GM19324 (cell line): Measurements from ENCODE around the gene CGREF1.
"Not testable (repeated sequence)": the region's sequence is repeated elsewhere in the genome, so short reads cannot be mapped to it uniquely, and the experiment has no call there.

ENCODE experiments used
- ATAC-seq: cut with Tn5 transposase; IDR thresholded peaks from one replicate; pipeline ENCODE4 v1.9.1; 2021; ENCODE audit warnings: mild to moderate bottlenecking, moderate library complexity; ENCODE audit not compliant: unreplicated experiment, low FRiP score

CGREF1 gene

GRCh38 chr2:27077231-27077630 is 41.7 kb downstream of the CGREF1 start:
- no peak for ATAC-seq

GRCh38 chr2:27076323-27076722 is 42.6 kb downstream of the CGREF1 start:
- ATAC-seq, result no peak

GRCh38 chr2:27075566-27075871 is 43.4 kb downstream of the CGREF1 start:
- ATAC-seq, result not testable (repeated sequence)

- ATAC-seq, result no peak
These were observed 44.0 kb downstream of the CGREF1 start for GRCh38 chr2:27074738-27075565.

GRCh38 chr2:27073782-27074181 is 45.1 kb downstream of the CGREF1 start:
- ATAC-seq, result no peak

- no peak for ATAC-seq
These were observed 46.0 kb downstream of the CGREF1 start for GRCh38 chr2:27072920-27073319.

- ATAC-seq, result no peak
These were observed 46.7 kb downstream of the CGREF1 start for GRCh38 chr2:27071990-27072830.

GRCh38 chr2:27071277-27071989 is 47.5 kb downstream of the CGREF1 start, which contains the start of gene OST4:
Gene OST4 (minus strand): TSS chr2:27071654.
- ATAC-seq, result peak; percentile 87

GRCh38 chr2:27070653-27071276 is 48.2 kb downstream of the CGREF1 start:
- ATAC-seq, result no peak

- ATAC-seq, result no peak
These were observed 48.8 kb downstream of the CGREF1 start for GRCh38 chr2:27069961-27070618.

- ATAC-seq, result no peak
These were observed 49.5 kb downstream of the CGREF1 start for GRCh38 chr2:27069436-27069835.

- no peak for ATAC-seq
These were observed 51.5 kb downstream of the CGREF1 start for GRCh38 chr2:27067385-27067784.

- ATAC-seq, result no peak
These were observed 53.8 kb downstream of the CGREF1 start for GRCh38 chr2:27065128-27065527.

- no peak for ATAC-seq
These were observed 58.6 kb downstream of the CGREF1 start for GRCh38 chr2:27060323-27060722.

- ATAC-seq, result no peak
These were observed 59.6 kb downstream of the CGREF1 start for GRCh38 chr2:27059141-27059820.

- ATAC-seq, result no peak
These were observed 60.7 kb downstream of the CGREF1 start for GRCh38 chr2:27058210-27058609.

GRCh38 chr2:27057184-27057583 is 61.7 kb downstream of the CGREF1 start:
- ATAC-seq, result no peak

GRCh38 chr2:27054721-27055120 is 64.2 kb downstream of the CGREF1 start:
- no peak for ATAC-seq

GRCh38 chr2:27053776-27054175 is 65.2 kb downstream of the CGREF1 start:
- ATAC-seq, result no peak

GRCh38 chr2:27053321-27053720 is 65.6 kb downstream of the CGREF1 start:
- no peak for ATAC-seq
